Large intestine (tissue), 3 donors: ENCODE results near the gene SNX21. TPM values are rescaled to one million over a fixed set of nuclear protein-coding genes. Genes with fewer than 3 reads are reported as not detected.

Experiments
- DNase-seq, 2 donors: peaks; one replicate each; pipeline versions ENCODE4 v3.0.0 to v3.0.0-alpha.2; 2013
- H3K27ac ChIP-seq: one replicate; pipeline ENCODE4 v1.5.1; 2013; ENCODE audit warnings: low read length
- H3K27me3 ChIP-seq: 2 replicates; pipeline ENCODE4 v1.6.1; 2013; ENCODE audit warnings: low read length; ENCODE audit not compliant: control insufficient read depth, insufficient read depth
- H3K36me3 ChIP-seq: 2 replicates; pipeline ENCODE4 v1.6.1; 2013; ENCODE audit warnings: low read length; ENCODE audit not compliant: control insufficient read depth, insufficient read depth
- H3K4me1 ChIP-seq: one replicate; pipeline ENCODE4 v1.6.1; 2013; ENCODE audit warnings: low read length; ENCODE audit not compliant: control insufficient read depth, insufficient read depth
- H3K4me3 ChIP-seq: one replicate; pipeline ENCODE4 v1.5.1; 2013; ENCODE audit warnings: low read length
- H3K9me3 ChIP-seq: one replicate; pipeline ENCODE4 v1.6.1; 2013; ENCODE audit warnings: mild to moderate bottlenecking, low read depth, low read length, moderate library complexity; ENCODE audit not compliant: control insufficient read depth
- WGBS: methylation state at CpG from one replicate; pipeline ENCODE4 v1.1.5; 2013; ENCODE audit warnings: low lambda C conversion rate; ENCODE audit not compliant: insufficient coverage; 5-methylcytosine and 5-hydroxymethylcytosine counted together
- polyA plus RNA-seq: library from polyadenylated mRNA; unstranded; fragments of 120-200 nt; gene quantifications from one replicate; pipeline ENCODE4 v1.2.1, GENCODE V29; 2013

SNX21 gene
- polyA plus RNA-seq, 1 donor, result 11.1 TPM

- no peak overlapping the region for H3K4me3 ChIP-seq
- H3K4me1 ChIP-seq, result peaks cover 15% of the 10 kb centered on the region
- H3K27ac ChIP-seq, result no peak overlapping the region
- H3K9me3 ChIP-seq, result no peaks in the 10 kb centered on the region
- no peaks in the 10 kb centered on the region for H3K27me3 ChIP-seq
- WGBS, result 100% methylated on average over 2 of the region's 8 CpGs
- H3K36me3 ChIP-seq, result peaks cover 51% of the 10 kb centered on the region
- DNase-seq, result no peak
Measured at GRCh38 chr20:45810191-45810970, 23.2 kb upstream of the SNX21 start.

GRCh38 chr20:45812157-45813005, 21.2 kb upstream of the SNX21 start, which contains the start of gene UBE2C:
Gene UBE2C (plus strand): TSS chr20:45812644. CDS start chr20:45812696, 52 bp downstream.
- Histone ChIP-seq H3K27ac (peak within 1 kb of the TSS; percentile 61), H3K27me3 (no peaks in the 10 kb centered on the region), H3K36me3 (peaks cover 41% of the 10 kb centered on the region), H3K4me3 (peak within 1 kb of the TSS; percentile 56), H3K9me3 (no peaks in the 10 kb centered on the region), H3K4me1 (peaks cover 15% of the 10 kb centered on the region)
- WGBS, result no CpG with 5 or more reads among the region's 65 CpGs
- DNase-seq, result peak; percentile 98 to 99

- H3K4me1 ChIP-seq, result peaks cover 15% of the 10 kb centered on the region
Measured at GRCh38 chr20:45813006-45813340, 20.6 kb upstream of the SNX21 start.

GRCh38 chr20:45813489-45813888, 20.1 kb upstream of the SNX21 start:
- Histone ChIP-seq H3K27ac (no peak overlapping the region), H3K4me1 (peaks cover 15% of the 10 kb centered on the region), H3K27me3 (no peaks in the 10 kb centered on the region), H3K36me3 (peaks cover 35% of the 10 kb centered on the region), H3K4me3 (peak overlapping the region; percentile 56), H3K9me3 (no peaks in the 10 kb centered on the region)
- 0% methylated on average over 2 of the region's 7 CpGs for WGBS
- DNase-seq, result no peak

More at GRCh38 chr20:45813006-45813340, 20.6 kb upstream of the SNX21 start:
- DNase-seq, result no peak
- WGBS, result no CpG with 5 or more reads among the region's 11 CpGs
- Histone ChIP-seq H3K27ac (no peak overlapping the region), H3K9me3 (no peaks in the 10 kb centered on the region), H3K27me3 (no peaks in the 10 kb centered on the region), H3K36me3 (peaks cover 36% of the 10 kb centered on the region), H3K4me3 (peak overlapping the region; percentile 56)

- Histone ChIP-seq H3K4me3 (no peak overlapping the region), H3K36me3 (peaks cover 27% of the 10 kb centered on the region), H3K9me3 (no peaks in the 10 kb centered on the region), H3K4me1 (peaks cover 15% of the 10 kb centered on the region), H3K27ac (no peak overlapping the region), H3K27me3 (no peaks in the 10 kb centered on the region)
- no CpG with 5 or more reads among the region's 3 CpGs for WGBS
- peak in 1 of 2 donors; percentile 43 for DNase-seq
Measured at GRCh38 chr20:45814314-45814713, 19.3 kb upstream of the SNX21 start.

GRCh38 chr20:45816951-45817350, 16.6 kb upstream of the SNX21 start:
- Histone ChIP-seq H3K9me3 (no peaks in the 10 kb centered on the region), H3K27me3 (no peaks in the 10 kb centered on the region), H3K36me3 (peaks cover 4% of the 10 kb centered on the region), H3K4me1 (peaks cover 18% of the 10 kb centered on the region), H3K27ac (no peak overlapping the region), H3K4me3 (no peak overlapping the region)
- 100% methylated on average over 1 of the region's 3 CpGs for WGBS
- no peak for DNase-seq

- DNase-seq, result no peak
- Histone ChIP-seq H3K4me1 (peaks cover 24% of the 10 kb centered on the region), H3K36me3 (peaks cover 4% of the 10 kb centered on the region), H3K9me3 (no peaks in the 10 kb centered on the region), H3K27me3 (peaks cover 3% of the 10 kb centered on the region), H3K27ac (no peak overlapping the region), H3K4me3 (no peak overlapping the region)
- no CpG with 5 or more reads among the region's 9 CpGs for WGBS
Measured at GRCh38 chr20:45817376-45818194, 16.0 kb upstream of the SNX21 start.

GRCh38 chr20:45818239-45818638, 15.4 kb upstream of the SNX21 start:
- peaks cover 25% of the 10 kb centered on the region for H3K4me1 ChIP-seq
- no peak overlapping the region for H3K27ac ChIP-seq
- H3K27me3 ChIP-seq, result peaks cover 9% of the 10 kb centered on the region
- no peaks in the 10 kb centered on the region for H3K9me3 ChIP-seq
- WGBS, result 70% methylated on average over 2 of the region's 3 CpGs
- H3K4me3 ChIP-seq, result no peak overlapping the region
- no peak for DNase-seq
- H3K36me3 ChIP-seq, result peaks cover 4% of the 10 kb centered on the region

GRCh38 chr20:45819466-45819865, 14.1 kb upstream of the SNX21 start:
- Histone ChIP-seq H3K9me3 (peaks cover 6% of the 10 kb centered on the region), H3K4me1 (peaks cover 21% of the 10 kb centered on the region), H3K27ac (no peak overlapping the region), H3K27me3 (peaks cover 21% of the 10 kb centered on the region), H3K36me3 (peaks cover 4% of the 10 kb centered on the region), H3K4me3 (no peak overlapping the region)
- no peak for DNase-seq
- WGBS, result no CpG with 5 or more reads among the region's 4 CpGs

GRCh38 chr20:45821947-45822346, 11.7 kb upstream of the SNX21 start:
- Histone ChIP-seq H3K36me3 (no peaks in the 10 kb centered on the region), H3K4me1 (peaks cover 19% of the 10 kb centered on the region), H3K4me3 (no peak overlapping the region), H3K27ac (no peak overlapping the region), H3K9me3 (peaks cover 6% of the 10 kb centered on the region), H3K27me3 (peaks cover 21% of the 10 kb centered on the region)
- peak; percentile 76 to 89 for DNase-seq
- no CpG with 5 or more reads among the region's 2 CpGs for WGBS
